Spleen (tissue), 11 donors: ENCODE results near the gene VAV2. TPM values are rescaled to one million over a fixed set of nuclear protein-coding genes. Genes with fewer than 3 reads are reported as not detected.

Source experiments
- DNase-seq: peaks from one replicate; pipeline ENCODE4 v3.0.0-alpha.2; 2020
- H3K27ac ChIP-seq, 8 donors: fragments of 200-600 bp; sonication (generic) in 7 of 8; 1 replicate in 4 of 8; 2 replicates in 4 of 8; pipeline versions ENCODE4 v1.5.0 to v1.8.0; 2016 to 2021; ENCODE audit warnings: inconsistent platforms in 4 of 8, mild to moderate bottlenecking in 4 of 8, moderate library complexity in 1 of 8
- H3K27me3 ChIP-seq, 7 donors: fragments of 200-600 bp; sonication (generic) in 6 of 7; replicated peaks in 1 of 7; 1 replicate in 4 of 7; 2 replicates in 3 of 7; pipeline versions ENCODE4 v1.5.0 to v1.8.0; 2016 to 2021; ENCODE audit warnings: inconsistent platforms in 3 of 7, mild to moderate bottlenecking in 1 of 7
- H3K36me3 ChIP-seq, 6 donors: fragments of 200-600 bp; sonication (generic) in 5 of 6; 1 replicate in 4 of 6; 2 replicates in 2 of 6; pipeline versions ENCODE4 v1.5.0 to v1.8.0; 2016 to 2021; ENCODE audit warnings: inconsistent platforms in 2 of 6
- H3K4me1 ChIP-seq, 6 donors: fragments of 200-600 bp; sonication (generic) in 5 of 6; 1 replicate in 3 of 6; 2 replicates in 3 of 6; pipeline versions ENCODE4 v1.5.0 to v1.8.0; 2016 to 2021; ENCODE audit warnings: inconsistent platforms in 3 of 6
- H3K4me3 ChIP-seq, 8 donors: fragments of 200-600 bp; sonication (generic) in 7 of 8; 1 replicate in 4 of 8; 2 replicates in 4 of 8; pipeline versions ENCODE4 v1.5.0 to v1.8.0; 2016 to 2021; ENCODE audit warnings: inconsistent platforms in 4 of 8, mild to moderate bottlenecking in 4 of 8, moderate library complexity in 2 of 8
- H3K9me3 ChIP-seq, 8 donors: fragments of 200-600 bp; sonication (generic) in 7 of 8; 1 replicate in 4 of 8; 2 replicates in 4 of 8; pipeline versions ENCODE4 v1.5.0 to v1.8.0; 2016 to 2021; ENCODE audit warnings: inconsistent platforms in 4 of 8
- POLR2A ChIP-seq, 3 donors: fragments of 450-650 bp; IDR thresholded peaks; one replicate each; pipeline ENCODE4 v1.5.1; 2017; ENCODE audit warnings: antibody characterized with exemption in 3 of 3, mild to moderate bottlenecking in 1 of 3
- POLR2AphosphoS5 ChIP-seq, 3 donors: sonication (generic); formaldehyde crosslinking; IDR thresholded peaks; one replicate each; pipeline ENCODE4 v1.5.1; 2017; ENCODE audit warnings: antibody characterized with exemption in 3 of 3
- WGBS, 5 donors: extraction: QIAGEN DNeasy Blood & Tissue Kit in 3 of 5; methylation state at CpG; one replicate each; pipeline versions ENCODE4 v1.1.5 to v1.1.7; 2013 to 2018; 5-methylcytosine and 5-hydroxymethylcytosine counted together
- intact Hi-C: fragments of 100-400 bp; cut with DNase I; formaldehyde crosslinking; loops from one replicate; pipeline ENCODE4 v1.15.0; 2023; ENCODE audit warnings: low total_unique reads
- polyA plus RNA-seq, 3 donors: library from polyadenylated mRNA; stranded (reverse); fragments of 200-250 nt; gene quantifications; one replicate each; pipeline ENCODE4 v1.2.1, GENCODE V29; 2013
- total RNA-seq, 7 donors: library from RNA; depleted of rRNA in 3 of 7; stranded (reverse); fragments of >200 nt in 3 of 7; fragmentation: NEBNext Ultra II Directional in 4 of 7; extraction: Animal tissue kit (Norgen Biotek cat#: 25700) in 4 of 7; gene quantifications; one replicate each; pipeline versions ENCODE4 v1.1.0 to v1.2.1, GENCODE V29; 2016 to 2021
- TF ChIP-seq, protein P1 (sequence below), 11 experiments: fragments of 200-600 bp in 7 of 11; fragments of 450-650 bp in 4 of 11; sonication (generic) in 4 of 11; IDR thresholded peaks in 8 of 11; conservative IDR thresholded peaks in 3 of 11; 1 replicate in 7 of 11; 2 replicates in 4 of 11; pipeline versions ENCODE4 v1.4.0 to v1.8.0; 2016 to 2021; ENCODE audit warnings: antibody characterized with exemption in 11 of 11, inconsistent platforms in 4 of 11, mild to moderate bottlenecking in 1 of 11
- donor health status: healthy with polysubstance abuse.
- donor health status: DM: no; HTN: no; CAD: no; lungs with moderate emphysema.
- donor health status: DM: no; HTN: no; CAD: no.
- donor health status: Bipolar disorder and iron deficiency.
- donor health status: healthy.
- donor health status: DM: no; HTN: no; CAD: no.
- donor health status: DM: yes; HTN: yes; CAD: no.

Gene VAV2
- total and polyA plus RNA-seq, 10 donors: 14.2 to 39.2 (median 23.3) TPM

DNA sequence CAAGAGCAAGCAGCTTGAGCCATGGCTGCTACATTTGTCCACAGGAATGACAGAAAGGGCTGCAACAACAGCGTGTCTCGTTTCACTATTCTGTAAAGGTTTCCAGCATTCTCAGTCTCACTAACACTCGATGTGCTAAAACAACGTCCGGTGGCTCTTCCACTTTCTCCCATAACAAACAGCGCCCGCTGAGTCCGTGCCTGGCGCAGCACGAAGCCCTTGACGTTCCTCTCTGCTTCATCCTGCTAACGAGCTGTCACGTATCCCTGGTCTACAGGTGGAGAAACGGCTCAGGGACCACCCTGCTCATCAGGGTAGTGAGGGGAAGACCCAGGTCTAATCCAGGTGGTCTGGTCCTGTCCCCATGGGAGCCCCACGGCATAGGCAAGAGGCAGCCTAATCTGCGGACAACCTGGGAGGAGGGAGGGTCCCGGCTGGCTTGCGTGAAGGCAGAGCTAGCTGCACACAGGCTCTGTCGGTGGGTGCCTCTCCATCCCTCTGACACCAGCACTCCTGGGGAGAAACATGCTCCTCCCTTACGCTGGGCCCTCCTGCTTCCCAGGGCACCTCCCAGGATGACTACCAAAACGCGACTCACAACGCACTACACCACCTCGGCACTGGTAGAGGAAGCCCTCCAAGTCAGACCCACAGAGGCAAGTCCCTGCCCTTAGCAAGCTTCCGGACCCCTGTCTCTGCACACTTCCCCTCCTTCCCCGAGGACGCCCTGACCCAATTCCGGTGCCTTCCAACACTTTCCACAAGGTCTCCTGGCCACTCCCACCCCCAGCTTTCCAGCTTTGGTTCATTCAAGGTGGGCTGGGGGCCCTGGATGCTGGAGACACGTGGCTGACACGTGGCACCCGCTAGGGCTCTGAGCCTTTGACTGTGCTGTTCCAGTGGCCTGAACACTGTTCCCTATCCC is 43.3 kb downstream of the VAV2 start:
- intact Hi-C loops: no loop called here
- TF ChIP-seq, protein P1, sequence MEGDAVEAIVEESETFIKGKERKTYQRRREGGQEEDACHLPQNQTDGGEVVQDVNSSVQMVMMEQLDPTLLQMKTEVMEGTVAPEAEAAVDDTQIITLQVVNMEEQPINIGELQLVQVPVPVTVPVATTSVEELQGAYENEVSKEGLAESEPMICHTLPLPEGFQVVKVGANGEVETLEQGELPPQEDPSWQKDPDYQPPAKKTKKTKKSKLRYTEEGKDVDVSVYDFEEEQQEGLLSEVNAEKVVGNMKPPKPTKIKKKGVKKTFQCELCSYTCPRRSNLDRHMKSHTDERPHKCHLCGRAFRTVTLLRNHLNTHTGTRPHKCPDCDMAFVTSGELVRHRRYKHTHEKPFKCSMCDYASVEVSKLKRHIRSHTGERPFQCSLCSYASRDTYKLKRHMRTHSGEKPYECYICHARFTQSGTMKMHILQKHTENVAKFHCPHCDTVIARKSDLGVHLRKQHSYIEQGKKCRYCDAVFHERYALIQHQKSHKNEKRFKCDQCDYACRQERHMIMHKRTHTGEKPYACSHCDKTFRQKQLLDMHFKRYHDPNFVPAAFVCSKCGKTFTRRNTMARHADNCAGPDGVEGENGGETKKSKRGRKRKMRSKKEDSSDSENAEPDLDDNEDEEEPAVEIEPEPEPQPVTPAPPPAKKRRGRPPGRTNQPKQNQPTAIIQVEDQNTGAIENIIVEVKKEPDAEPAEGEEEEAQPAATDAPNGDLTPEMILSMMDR (IDR thresholded peaks at IDR 0.05 in 8 of 11, conservative IDR thresholded peaks at IDR 0.05 in 3 of 11): no peak
- TF ChIP-seq POLR2AphosphoS5 (IDR thresholded peaks at IDR 0.05): no peak
- TF ChIP-seq POLR2A (IDR thresholded peaks at IDR 0.05): no peak
- peaks cover 0 to 11% (median 0%) of the 10 kb centered on the region in 7 donors for H3K27me3 ChIP-seq
- peak; percentile 66 for DNase-seq
- no peak overlapping the region for H3K4me3 ChIP-seq
- peaks cover 19 to 85% (median 56%) of the 10 kb centered on the region in 6 donors for H3K4me1 ChIP-seq
- peaks cover 0 to 5% (median 0%) of the 10 kb centered on the region in 6 donors for H3K36me3 ChIP-seq
- 89 to 96% (median 90%) methylated on average over 31 of the region's 31 CpGs for WGBS, 5 donors
- no peak overlapping the region for H3K27ac ChIP-seq
- H3K9me3 ChIP-seq: no peaks in the 10 kb centered on the region

DNA sequence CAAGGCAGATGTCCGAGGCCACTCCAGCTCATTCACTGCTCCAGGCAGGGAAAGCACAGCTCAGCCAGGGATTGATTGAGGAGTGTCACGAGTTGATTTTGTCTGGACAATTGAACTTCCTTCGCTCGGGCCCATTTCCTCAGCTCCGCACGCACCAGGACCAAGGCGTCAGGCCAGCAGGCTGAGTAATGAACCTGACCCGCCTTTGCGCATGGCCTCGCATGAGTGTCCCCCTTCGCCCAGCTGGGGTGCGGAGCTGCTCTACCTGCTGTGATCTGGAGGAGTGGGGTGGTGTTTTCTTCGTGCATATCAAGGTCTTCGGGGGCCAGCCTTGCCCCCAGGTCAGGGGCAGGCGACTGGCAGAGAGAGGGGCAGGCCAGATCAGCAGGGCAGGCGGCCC is 44.0 kb downstream of the VAV2 start:
- no peak overlapping the region for H3K27ac ChIP-seq
- 73 to 84% (median 80%) methylated on average over 15 to 16 of the region's 16 CpGs for WGBS, 5 donors
- no peaks in the 10 kb centered on the region for H3K9me3 ChIP-seq
- peaks cover 0 to 11% (median 0%) of the 10 kb centered on the region in 7 donors for H3K27me3 ChIP-seq
- intact Hi-C loops: no loop called here
- DNase-seq: peak; percentile 65
- peaks cover 0 to 5% (median 0%) of the 10 kb centered on the region in 6 donors for H3K36me3 ChIP-seq
- peaks cover 19 to 81% (median 52%) of the 10 kb centered on the region in 6 donors for H3K4me1 ChIP-seq
- H3K4me3 ChIP-seq: no peak overlapping the region
- TF ChIP-seq POLR2AphosphoS5 (IDR thresholded peaks at IDR 0.05) (no peak), POLR2A (IDR thresholded peaks at IDR 0.05) (no peak)
- TF ChIP-seq, protein P1 (IDR thresholded peaks at IDR 0.05 in 8 of 11, conservative IDR thresholded peaks at IDR 0.05 in 3 of 11): no peak

DNA sequence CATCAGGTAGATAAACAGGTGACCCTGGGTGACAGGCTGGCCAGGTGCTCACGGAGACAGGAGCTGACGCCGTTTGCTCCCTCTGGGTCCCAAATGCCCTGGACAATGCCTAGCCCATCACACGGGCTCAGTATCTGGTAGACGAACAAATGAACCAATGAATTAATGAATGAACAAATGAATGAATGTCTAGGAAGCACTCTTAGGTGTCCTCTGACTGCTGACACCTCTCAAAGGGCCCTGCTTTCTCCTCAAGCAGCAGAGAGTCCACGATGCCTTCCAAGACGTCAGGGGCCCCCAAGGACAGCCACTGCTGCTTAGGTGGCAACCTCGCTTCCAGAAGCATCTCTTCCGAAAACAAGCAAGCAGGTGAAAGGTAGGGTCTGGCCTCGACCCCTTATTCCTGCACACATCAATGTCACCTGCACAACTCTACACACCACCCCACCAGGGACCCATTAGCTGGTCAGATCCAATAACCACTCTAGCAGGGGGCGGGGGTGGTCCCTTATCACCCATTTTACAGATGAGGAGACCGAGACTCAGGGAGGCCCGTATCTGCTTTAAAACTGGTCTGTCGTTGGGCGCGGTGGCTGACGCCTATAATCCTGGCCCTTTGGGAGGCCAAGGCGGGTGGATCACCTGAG is 45.2 kb downstream of the VAV2 start:
- no peaks in the 10 kb centered on the region for H3K9me3 ChIP-seq
- WGBS, 5 donors: 81 to 92% (median 87%) methylated on average over 17 to 18 of the region's 18 CpGs
- peaks cover 0 to 11% (median 0%) of the 10 kb centered on the region in 7 donors for H3K27me3 ChIP-seq
- intact Hi-C loops: no loop called here
- peak overlapping the region in 3 of 8 donors; percentile 57 to 64 (median 58) for H3K27ac ChIP-seq
- no peak overlapping the region for H3K4me3 ChIP-seq
- DNase-seq: peak; percentile 43
- peaks cover 19 to 79% (median 52%) of the 10 kb centered on the region in 6 donors for H3K4me1 ChIP-seq
- TF ChIP-seq POLR2AphosphoS5 (IDR thresholded peaks at IDR 0.05): no peak
- TF ChIP-seq POLR2A (IDR thresholded peaks at IDR 0.05): no peak
- TF ChIP-seq, protein P1 (IDR thresholded peaks at IDR 0.05 in 8 of 11, conservative IDR thresholded peaks at IDR 0.05 in 3 of 11): no peak
- H3K36me3 ChIP-seq: peaks cover 0 to 5% (median 0%) of the 10 kb centered on the region in 6 donors
